DOHH2 (cell line): ENCODE results near the gene TRPC4AP.

ENCODE experiments used
- EZH2phosphoT487 ChIP-seq: fragments of 200-600 bp; sonication (generic); IDR thresholded peaks from 2 replicates; pipeline ENCODE4 v1.6.1; 2017; ENCODE audit warnings: borderline replicate concordance, mild to moderate bottlenecking, antibody characterized with exemption, low read length, moderate library complexity, mixed read lengths
- TF ChIP-seq, protein P1 (sequence below): fragments of 200-600 bp; sonication (generic); IDR thresholded peaks from one replicate; pipeline ENCODE4 v1.5.1; 2014; ENCODE audit warnings: antibody characterized with exemption, mild to moderate bottlenecking, low read depth, low read length; ENCODE audit not compliant: poor library complexity, severe bottlenecking

DNA sequence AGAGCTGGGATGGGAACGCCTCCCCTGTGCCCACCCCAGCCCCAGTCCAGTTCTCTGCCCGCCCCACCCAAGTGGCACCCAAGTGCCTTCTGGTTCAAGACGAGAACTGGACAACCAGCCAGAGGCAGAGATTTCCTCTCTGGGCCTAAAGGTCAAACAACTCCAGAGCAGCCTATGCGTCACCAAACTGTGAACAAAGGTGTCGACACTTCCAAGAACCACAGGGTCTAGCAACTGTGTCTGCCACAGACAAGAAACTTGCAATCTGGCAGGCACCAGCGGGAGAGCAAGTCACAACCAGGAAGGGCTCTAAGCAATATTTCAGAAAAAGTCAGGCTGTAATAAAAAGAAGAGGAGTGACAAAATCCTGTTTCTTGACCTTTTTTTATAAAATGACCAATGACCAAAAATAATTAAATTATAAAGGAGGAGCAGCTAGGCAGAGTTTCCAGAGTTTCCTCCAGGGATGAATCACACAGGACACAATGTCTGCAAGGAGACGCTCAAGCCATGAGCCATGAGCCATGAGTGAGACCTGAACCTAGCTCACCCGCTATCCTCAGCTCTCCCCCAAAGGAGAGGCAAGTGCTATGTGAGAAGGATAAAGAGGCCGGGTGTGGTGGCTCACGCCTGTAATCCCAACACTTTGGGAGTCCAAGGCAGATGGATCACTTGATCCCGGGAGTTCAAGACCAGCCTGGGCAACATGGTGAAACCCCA, 43.4 kb upstream of the TRPC4AP start:
- TF ChIP-seq, protein P1, sequence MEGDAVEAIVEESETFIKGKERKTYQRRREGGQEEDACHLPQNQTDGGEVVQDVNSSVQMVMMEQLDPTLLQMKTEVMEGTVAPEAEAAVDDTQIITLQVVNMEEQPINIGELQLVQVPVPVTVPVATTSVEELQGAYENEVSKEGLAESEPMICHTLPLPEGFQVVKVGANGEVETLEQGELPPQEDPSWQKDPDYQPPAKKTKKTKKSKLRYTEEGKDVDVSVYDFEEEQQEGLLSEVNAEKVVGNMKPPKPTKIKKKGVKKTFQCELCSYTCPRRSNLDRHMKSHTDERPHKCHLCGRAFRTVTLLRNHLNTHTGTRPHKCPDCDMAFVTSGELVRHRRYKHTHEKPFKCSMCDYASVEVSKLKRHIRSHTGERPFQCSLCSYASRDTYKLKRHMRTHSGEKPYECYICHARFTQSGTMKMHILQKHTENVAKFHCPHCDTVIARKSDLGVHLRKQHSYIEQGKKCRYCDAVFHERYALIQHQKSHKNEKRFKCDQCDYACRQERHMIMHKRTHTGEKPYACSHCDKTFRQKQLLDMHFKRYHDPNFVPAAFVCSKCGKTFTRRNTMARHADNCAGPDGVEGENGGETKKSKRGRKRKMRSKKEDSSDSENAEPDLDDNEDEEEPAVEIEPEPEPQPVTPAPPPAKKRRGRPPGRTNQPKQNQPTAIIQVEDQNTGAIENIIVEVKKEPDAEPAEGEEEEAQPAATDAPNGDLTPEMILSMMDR = no peak
- no peak for TF ChIP-seq EZH2phosphoT487
